HG03469 (cell line): Measurements from ENCODE around the gene SIAE.
"Not testable (repeated sequence)": the region's sequence is repeated elsewhere in the genome, so short reads cannot be mapped to it uniquely, and the experiment has no call there.

Experiments used
- ATAC-seq: cut with Tn5 transposase; IDR thresholded peaks from one replicate; pipeline ENCODE4 v1.9.1; 2021; ENCODE audit warnings: mild to moderate bottlenecking, moderate library complexity, moderate number of reproducible peaks; ENCODE audit not compliant: unreplicated experiment

SIAE gene

GRCh38 chr11:124625504-124626168 lies 47.9 kb downstream of the SIAE start:
- ATAC-seq = no peak

GRCh38 chr11:124623861-124624525 lies 49.5 kb downstream of the SIAE start:
- no peak for ATAC-seq

GRCh38 chr11:124622531-124623451 lies 50.7 kb downstream of the SIAE start, which contains the start of gene TBRG1:
TSS of gene TBRG1 (plus strand) at chr11:124622864. CDS start at chr11:124623084, 220 bp downstream.
- peak; percentile 97 for ATAC-seq

GRCh38 chr11:124618863-124619262 lies 54.7 kb downstream of the SIAE start:
- no peak for ATAC-seq

GRCh38 chr11:124612567-124613246 lies 60.8 kb downstream of the SIAE start:
- ATAC-seq = no peak

- no peak for ATAC-seq
Observed at GRCh38 chr11:124612045-124612444, 61.5 kb downstream of the SIAE start.

GRCh38 chr11:124611064-124611463 lies 62.5 kb downstream of the SIAE start, which contains the start of gene PANX3:
TSS of gene PANX3 (plus strand) at chr11:124611428. CDS start at chr11:124611557, 129 bp downstream.
- no peak for ATAC-seq

GRCh38 chr11:124610295-124610694 lies 63.2 kb downstream of the SIAE start:
- no peak for ATAC-seq

GRCh38 chr11:124608147-124608546 lies 65.4 kb downstream of the SIAE start:
- ATAC-seq = no peak

GRCh38 chr11:124605719-124606118 lies 67.8 kb downstream of the SIAE start:
- ATAC-seq = no peak

GRCh38 chr11:124602723-124603122 lies 70.8 kb downstream of the SIAE start:
- ATAC-seq = not testable (repeated sequence)

- no peak for ATAC-seq
Observed at GRCh38 chr11:124602193-124602592, 71.3 kb downstream of the SIAE start.

- ATAC-seq = no peak
Observed at GRCh38 chr11:124600621-124601320, 72.8 kb downstream of the SIAE start.

GRCh38 chr11:124597626-124598025 lies 75.9 kb downstream of the SIAE start:
- ATAC-seq = no peak

- no peak for ATAC-seq
Observed at GRCh38 chr11:124595302-124595701, 78.2 kb downstream of the SIAE start.

GRCh38 chr11:124592627-124593026 lies 80.9 kb downstream of the SIAE start:
- no peak for ATAC-seq

- no peak for ATAC-seq
Observed at GRCh38 chr11:124591430-124591829, 82.1 kb downstream of the SIAE start.

- peak; percentile 75 for ATAC-seq
Observed at GRCh38 chr11:124586238-124586860, 87.2 kb downstream of the SIAE start.

- ATAC-seq = no peak
Observed at GRCh38 chr11:124584681-124585372, 88.7 kb downstream of the SIAE start.
